Tibial artery (tissue), 4 donors: Measurements from ENCODE around the gene STAMBP.

Experiments used
- DNase-seq, 2 donors: peaks; one replicate each; pipeline ENCODE4 v3.0.0-alpha.2; 2019
- H3K27ac ChIP-seq, 2 donors: fragments of 200-600 bp; sonication (generic) in 1 of 2; 1 replicate in 1 of 2; 2 replicates in 1 of 2; pipeline ENCODE4 v1.5.1; 2018 to 2019; ENCODE audit warnings: mild to moderate bottlenecking in 1 of 2
- H3K27me3 ChIP-seq, 2 donors: fragments of 200-600 bp; sonication (generic) in 1 of 2; one replicate each; pipeline versions ENCODE4 v1.5.1 to v1.6.0; 2016 to 2019
- H3K36me3 ChIP-seq, 3 donors: fragments of 200-600 bp; sonication (generic) in 2 of 3; one replicate each; pipeline ENCODE4 v1.5.1; 2016 to 2019; ENCODE audit warnings: mild to moderate bottlenecking in 2 of 3
- H3K4me1 ChIP-seq, 4 donors: fragments of 200-600 bp; sonication (generic) in 2 of 4; 1 replicate in 3 of 4; 2 replicates in 1 of 4; pipeline ENCODE4 v1.5.1; 2016 to 2019
- H3K4me3 ChIP-seq, 2 donors: fragments of 200-600 bp; sonication (generic) in 1 of 2; 1 replicate in 1 of 2; 2 replicates in 1 of 2; pipeline ENCODE4 v1.5.1; 2018 to 2019; ENCODE audit warnings: mild to moderate bottlenecking in 2 of 2
- H3K9me3 ChIP-seq, 3 donors: fragments of 200-600 bp; sonication (generic) in 1 of 3; one replicate each; pipeline ENCODE4 v1.5.1; 2016 to 2019
- CTCF ChIP-seq, 2 experiments: fragments of 200-600 bp in 1 of 2; fragments of 450-650 bp in 1 of 2; IDR thresholded peaks; one replicate each; pipeline ENCODE4 v1.5.1; 2017 to 2019; ENCODE audit warnings: antibody characterized with exemption in 2 of 2, mild to moderate bottlenecking in 1 of 2, moderate library complexity in 1 of 2
- intact Hi-C: fragments of 100-400 bp; cut with DNase I; formaldehyde crosslinking; loops from one replicate; pipeline ENCODE4 v1.15.0; 2023; ENCODE audit warnings: low total_unique reads

The STAMBP gene

GRCh38 chr2:73894475-73894850 is 65.7 kb downstream of the STAMBP start:
- Histone ChIP-seq H3K9me3 (no peaks in the 10 kb centered on the region), H3K4me1 (peaks cover 0 to 73% (median 23%) of the 10 kb centered on the region in 4 donors), H3K27ac (peak overlapping the region; percentile 88 to 91), H3K4me3 (peak overlapping the region; percentile 60 to 62), H3K27me3 (no peaks in the 10 kb centered on the region), H3K36me3 (no peaks in the 10 kb centered on the region)
- intact Hi-C loops = no loop called here
- no peak for DNase-seq
- no peak for TF ChIP-seq CTCF (IDR thresholded peaks at IDR 0.05)

- no peaks in the 10 kb centered on the region for H3K27me3 ChIP-seq
- no peaks in the 10 kb centered on the region for H3K9me3 ChIP-seq
- TF ChIP-seq CTCF (IDR thresholded peaks at IDR 0.05) = no peak
- peak overlapping the region; percentile 60 to 62 for H3K4me3 ChIP-seq
- H3K36me3 ChIP-seq = no peaks in the 10 kb centered on the region
- peak overlapping the region; percentile 88 to 91 for H3K27ac ChIP-seq
- DNase-seq = peak in 1 of 2 donors; percentile 73
- H3K4me1 ChIP-seq = peaks cover 0 to 74% (median 24%) of the 10 kb centered on the region in 4 donors
- intact Hi-C loops = no loop called here
Observed at GRCh38 chr2:73894877-73895276, 66.1 kb downstream of the STAMBP start.

GRCh38 chr2:73895473-73895872 is 66.7 kb downstream of the STAMBP start:
- Histone ChIP-seq H3K4me1 (peaks cover 0 to 74% (median 25%) of the 10 kb centered on the region in 4 donors), H3K27me3 (no peaks in the 10 kb centered on the region), H3K36me3 (no peaks in the 10 kb centered on the region), H3K4me3 (peak overlapping the region; percentile 60 to 62), H3K9me3 (no peaks in the 10 kb centered on the region), H3K27ac (peak overlapping the region; percentile 88 to 91)
- TF ChIP-seq CTCF (IDR thresholded peaks at IDR 0.05) = no peak
- no peak for DNase-seq
- intact Hi-C loops = no loop called here

GRCh38 chr2:73896362-73897239 is 67.8 kb downstream of the STAMBP start:
- H3K4me3 ChIP-seq = peak overlapping the region; percentile 60 to 62
- intact Hi-C loops = no loop called here
- TF ChIP-seq CTCF (IDR thresholded peaks at IDR 0.05) = no peak

GRCh38 chr2:73897240-73897583 is 68.5 kb downstream of the STAMBP start:
- peaks cover 1 to 12% (median 11%) of the 10 kb centered on the region in 3 donors for H3K36me3 ChIP-seq
- intact Hi-C loops = no loop called here
- peak in 1 of 2 donors; percentile 56 for DNase-seq
- no peaks in the 10 kb centered on the region for H3K27me3 ChIP-seq
- H3K27ac ChIP-seq = peak overlapping the region; percentile 88 to 91
- H3K9me3 ChIP-seq = no peaks in the 10 kb centered on the region
- H3K4me3 ChIP-seq = peak overlapping the region; percentile 60 to 62
- peaks cover 0 to 74% (median 21%) of the 10 kb centered on the region in 4 donors for H3K4me1 ChIP-seq
- no peak for TF ChIP-seq CTCF (IDR thresholded peaks at IDR 0.05)

More at GRCh38 chr2:73896362-73897239, 67.8 kb downstream of the STAMBP start:
- DNase-seq = no peak
- H3K36me3 ChIP-seq = peaks cover 0 to 7% (median 5%) of the 10 kb centered on the region in 3 donors
- no peaks in the 10 kb centered on the region for H3K27me3 ChIP-seq
- no peaks in the 10 kb centered on the region for H3K9me3 ChIP-seq
- peaks cover 0 to 74% (median 24%) of the 10 kb centered on the region in 4 donors for H3K4me1 ChIP-seq
- H3K27ac ChIP-seq = peak overlapping the region; percentile 88 to 91
